D721Med (cell line): ENCODE data around the gene SFSWAP.
A peak's percentile ranks its signal among the peaks of the same experiment; 100 is the strongest.

Experiments used
- DNase-seq: peaks from one replicate; pipeline ENCODE4 v3.0.0; 2011; ENCODE audit warnings: low spot score; ENCODE audit not compliant: insufficient read length
- FAIRE-seq: peaks from 2 replicates; lab custom pipeline; 2011; peaks lifted over from hg19 to GRCh38; lab: Jason Lieb, UNC
- TF ChIP-seq, protein P1 (sequence below): IDR thresholded peaks from 2 replicates; pipeline ENCODE4 v1.5.1; 2012; ENCODE audit warnings: mild to moderate bottlenecking, control low read depth; ENCODE audit not compliant: insufficient read depth; ENCODE audit errors: missing control alignments

SFSWAP gene

DNA sequence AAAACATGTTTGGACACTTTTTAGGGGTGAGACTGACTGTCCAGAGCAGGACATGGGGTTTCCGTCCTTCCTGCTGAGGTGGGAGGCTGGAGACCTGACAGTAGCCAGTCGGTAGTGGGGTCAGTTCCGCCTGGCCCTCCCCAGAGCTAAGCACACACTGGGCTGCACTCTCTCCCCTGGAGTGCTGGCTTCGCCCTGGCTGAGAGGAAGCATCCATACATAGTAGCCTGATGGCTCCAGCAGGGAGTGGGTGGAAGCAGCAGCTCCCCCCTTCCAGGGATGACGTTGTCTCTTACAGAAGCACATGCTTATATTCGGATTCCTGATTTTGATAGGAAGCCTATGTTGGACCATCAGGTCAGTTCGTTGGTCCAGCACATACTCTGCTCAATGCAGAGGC, 40.4 kb downstream of the SFSWAP start:
- TF ChIP-seq, protein P1, sequence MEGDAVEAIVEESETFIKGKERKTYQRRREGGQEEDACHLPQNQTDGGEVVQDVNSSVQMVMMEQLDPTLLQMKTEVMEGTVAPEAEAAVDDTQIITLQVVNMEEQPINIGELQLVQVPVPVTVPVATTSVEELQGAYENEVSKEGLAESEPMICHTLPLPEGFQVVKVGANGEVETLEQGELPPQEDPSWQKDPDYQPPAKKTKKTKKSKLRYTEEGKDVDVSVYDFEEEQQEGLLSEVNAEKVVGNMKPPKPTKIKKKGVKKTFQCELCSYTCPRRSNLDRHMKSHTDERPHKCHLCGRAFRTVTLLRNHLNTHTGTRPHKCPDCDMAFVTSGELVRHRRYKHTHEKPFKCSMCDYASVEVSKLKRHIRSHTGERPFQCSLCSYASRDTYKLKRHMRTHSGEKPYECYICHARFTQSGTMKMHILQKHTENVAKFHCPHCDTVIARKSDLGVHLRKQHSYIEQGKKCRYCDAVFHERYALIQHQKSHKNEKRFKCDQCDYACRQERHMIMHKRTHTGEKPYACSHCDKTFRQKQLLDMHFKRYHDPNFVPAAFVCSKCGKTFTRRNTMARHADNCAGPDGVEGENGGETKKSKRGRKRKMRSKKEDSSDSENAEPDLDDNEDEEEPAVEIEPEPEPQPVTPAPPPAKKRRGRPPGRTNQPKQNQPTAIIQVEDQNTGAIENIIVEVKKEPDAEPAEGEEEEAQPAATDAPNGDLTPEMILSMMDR: no peak
- FAIRE-seq: no peak
- DNase-seq: no peak

DNA sequence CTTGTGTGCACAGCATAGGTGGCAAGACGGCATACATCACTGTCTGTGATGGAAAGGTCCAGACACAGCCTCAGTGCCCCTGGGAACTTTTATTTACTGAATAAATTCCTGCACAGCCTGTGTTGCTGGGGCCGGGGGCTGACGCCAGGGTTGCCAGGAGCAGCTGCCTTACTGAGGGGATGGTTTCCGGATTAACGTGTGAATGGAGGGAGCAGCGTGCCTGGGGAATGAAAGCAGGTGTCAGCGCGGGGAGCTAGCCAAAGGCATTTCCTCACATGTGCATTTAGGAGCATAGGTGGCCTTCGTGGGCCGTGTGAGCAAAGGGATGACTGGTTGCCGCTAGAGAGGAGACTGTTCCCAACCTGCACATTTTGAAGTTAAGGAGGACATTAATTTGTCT, 41.6 kb downstream of the SFSWAP start:
- FAIRE-seq (no peak), DNase-seq (no peak)
- TF ChIP-seq, protein P1: no peak

DNA sequence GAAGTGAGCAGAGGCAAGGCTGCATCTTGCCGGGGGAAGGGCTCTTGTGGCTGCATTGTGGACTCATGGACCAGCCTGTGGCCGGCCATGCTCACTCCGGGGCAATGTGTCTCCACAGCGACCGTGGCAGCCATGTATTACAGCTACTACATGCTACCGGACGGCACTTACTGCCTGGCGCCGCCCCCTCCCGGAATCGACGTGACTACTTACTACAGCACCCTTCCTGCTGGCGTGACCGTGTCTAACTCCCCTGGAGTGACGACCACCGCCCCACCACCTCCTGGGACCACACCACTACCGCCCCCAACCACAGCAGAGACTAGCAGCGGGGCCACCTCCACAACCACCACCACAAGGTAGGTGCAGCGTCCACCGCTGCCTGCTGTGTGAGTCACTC, 42.1 kb downstream of the SFSWAP start:
- FAIRE-seq (no peak), DNase-seq (no peak)
- TF ChIP-seq, protein P1: no peak

DNA sequence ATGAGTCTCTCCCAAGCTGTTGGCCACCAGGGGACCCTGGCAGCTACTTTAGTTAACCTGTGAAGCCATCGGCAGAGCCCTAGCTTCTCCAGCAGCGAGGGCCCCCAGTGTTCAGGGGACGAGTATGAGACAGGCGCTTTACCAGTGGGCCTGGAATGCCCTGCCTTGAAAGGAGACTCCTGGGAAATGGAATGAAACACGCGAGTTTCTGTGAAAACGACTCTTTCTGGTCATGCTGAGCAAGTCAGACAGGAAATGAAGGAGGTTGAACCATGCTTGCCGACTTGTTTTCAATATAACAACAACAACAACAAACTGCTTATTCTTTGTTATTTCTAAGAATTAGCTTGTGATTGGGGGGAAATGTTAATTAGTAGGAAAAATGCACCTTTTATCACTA, 42.9 kb downstream of the SFSWAP start:
- DNase-seq (no peak), FAIRE-seq (no peak)
- TF ChIP-seq, protein P1: no peak

DNA sequence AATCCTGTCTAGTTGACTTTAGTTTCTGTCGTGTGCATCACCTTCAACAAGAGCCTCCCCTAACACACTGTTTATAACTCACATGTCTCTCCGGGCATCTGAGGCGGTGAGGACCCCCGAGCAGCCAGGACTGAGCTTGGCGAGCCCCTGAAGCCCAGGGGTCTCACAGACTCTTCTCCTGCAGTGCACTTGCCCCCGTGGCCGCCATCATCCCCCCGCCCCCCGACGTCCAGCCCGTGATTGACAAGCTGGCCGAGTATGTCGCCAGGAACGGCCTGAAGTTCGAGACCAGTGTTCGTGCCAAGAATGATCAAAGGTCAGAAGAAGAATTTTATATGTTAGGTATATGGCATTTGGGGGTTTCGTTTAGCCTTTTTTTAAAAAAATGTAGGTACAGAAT, 43.3 kb downstream of the SFSWAP start:
- TF ChIP-seq, protein P1: no peak
- DNase-seq: no peak
- FAIRE-seq: no peak

DNA sequence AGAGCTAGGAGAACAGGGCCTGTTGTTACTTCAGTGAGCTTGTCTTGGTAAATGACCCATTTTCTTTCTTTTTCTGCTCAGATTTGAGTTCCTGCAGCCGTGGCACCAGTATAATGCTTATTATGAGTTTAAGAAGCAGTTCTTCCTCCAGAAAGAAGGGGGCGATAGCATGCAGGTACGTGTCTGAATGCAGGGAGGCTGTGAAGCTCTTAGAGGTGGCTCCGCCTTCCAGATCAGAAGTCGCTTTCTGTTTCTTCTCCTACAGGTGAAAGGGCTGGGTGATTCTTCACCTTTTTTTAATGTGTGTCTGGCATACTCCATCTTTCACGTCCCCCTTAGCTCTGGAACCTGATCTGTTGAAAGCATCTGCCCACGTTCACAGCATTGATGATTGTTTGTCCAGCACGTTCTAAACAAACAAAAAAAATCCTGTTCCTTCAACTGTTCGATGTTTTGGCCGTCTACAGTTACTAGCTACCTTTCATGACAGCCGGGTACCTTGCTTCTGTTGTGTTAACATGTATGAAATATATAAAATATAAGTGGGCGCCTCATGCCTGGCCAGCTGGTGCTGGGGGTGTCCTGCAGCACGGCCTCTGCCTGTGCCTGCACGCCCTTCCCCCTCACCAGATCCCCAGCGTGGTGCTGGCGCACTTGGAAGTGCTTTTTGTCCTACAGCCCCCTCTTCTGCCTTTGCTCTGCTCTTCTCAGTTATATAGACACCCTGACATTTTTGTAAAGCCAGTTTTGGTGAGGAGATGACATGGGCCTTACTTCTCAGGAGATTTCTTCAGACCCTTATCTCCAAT, 44.6 kb downstream of the SFSWAP start:
- TF ChIP-seq, protein P1: peak; percentile 42
- DNase-seq: no peak
- no peak for FAIRE-seq

DNA sequence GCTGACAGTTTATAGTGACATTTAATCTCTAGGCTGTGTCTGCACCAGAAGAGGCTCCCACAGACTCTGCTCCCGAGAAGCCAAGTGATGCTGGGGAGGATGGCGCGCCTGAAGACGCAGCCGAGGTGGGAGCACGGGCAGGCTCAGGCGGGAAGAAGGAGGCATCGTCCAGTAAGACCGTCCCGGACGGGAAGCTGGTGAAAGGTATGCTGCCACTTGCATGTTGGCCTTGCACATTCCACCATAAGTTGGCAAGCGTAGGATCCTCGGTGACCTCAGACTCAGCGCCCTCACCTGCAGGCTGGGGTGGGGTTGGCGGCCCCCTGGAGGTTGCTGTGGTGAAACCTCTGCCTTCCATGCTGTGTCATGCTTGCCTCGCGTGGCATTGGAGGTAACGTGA, 45.6 kb downstream of the SFSWAP start:
- DNase-seq: no peak
- no peak for FAIRE-seq
- TF ChIP-seq, protein P1: no peak
